Spleen (tissue), 7 donors: ENCODE results near the gene PDZD2.

Experiments used
- CTCF ChIP-seq, 11 experiments: fragments of 200-600 bp in 7 of 11; fragments of 450-650 bp in 4 of 11; sonication (generic) in 4 of 11; IDR thresholded peaks in 8 of 11; conservative IDR thresholded peaks in 3 of 11; 1 replicate in 7 of 11; 2 replicates in 4 of 11; pipeline versions ENCODE4 v1.4.0 to v1.8.0; 2016 to 2021; ENCODE audit warnings: antibody characterized with exemption in 11 of 11, inconsistent platforms in 4 of 11, mild to moderate bottlenecking in 1 of 11
- POLR2AphosphoS5 ChIP-seq, 3 donors: sonication (generic); formaldehyde crosslinking; IDR thresholded peaks; one replicate each; pipeline ENCODE4 v1.5.1; 2017; ENCODE audit warnings: antibody characterized with exemption in 3 of 3
- donor health status: DM: no; HTN: no; CAD: no; lungs with moderate emphysema.
- donor health status: DM: no; HTN: no; CAD: no.
- donor health status: DM: no; HTN: no; CAD: no.

GRCh38 chr5:31593665-31594064, 45.3 kb upstream of the PDZD2 start:
- TF ChIP-seq POLR2AphosphoS5 (IDR thresholded peaks at IDR 0.05) (no peak), CTCF (IDR thresholded peaks at IDR 0.05 in 8 of 11, conservative IDR thresholded peaks at IDR 0.05 in 3 of 11) (no peak)
